K562 (cell line): Measurements from ENCODE around the gene MTTP. TPM values are rescaled to one million over a fixed set of nuclear protein-coding genes. Genes with fewer than 3 reads are reported as not detected.

Source experiments
- ATAC-seq: fragments of 200-7000 bp; cut with Tn5 transposase; 3 replicates; pipeline ENCODE4 v1.9.1; 2020; ENCODE audit warnings: moderate library complexity
- BruUV-seq: library from RNA; stranded (reverse); fragments of 400-500 nt; replicated peaks from 2 replicates; lab custom pipeline; 2021; lab: Mats Ljungman, UMichigan
- CTCF ChIA-PET: fragments of 300-600 bp; formaldehyde crosslinking; extraction: SDS; loops from one replicate; lab custom pipeline; 2021; ENCODE audit warnings: low intra/inter-chr PET ratio; lab: Yijun Ruan, JAX
- POLR2A ChIA-PET: fragments of 300-600, 350-650 bp; sonication (Branson Sonifier 250); formaldehyde crosslinking; extraction: SDS; loops from one replicate; lab custom pipeline; 2021; ENCODE audit warnings: antibody characterized with exemption, inconsistent platforms; lab: Yijun Ruan, JAX
- DNase-seq, 4 experiments: peaks; one replicate each; pipeline versions ENCODE4 v3.0.0 to v3.0.0-alpha.2; 2011 to 2018; ENCODE audit warnings: low spot score in 3 of 4, mixed read lengths in 3 of 4; ENCODE audit errors: extremely low read depth in 1 of 4
- FAIRE-seq: peaks from 2 replicates; lab custom pipeline; 2011; peaks lifted over from hg19 to GRCh38; lab: Jason Lieb, UNC
- H2AFZ ChIP-seq: 2 replicates; pipeline ENCODE4 v1.6.0; 2011; ENCODE audit warnings: low read depth, low read length, control low read depth, inconsistent platforms
- H3K27ac ChIP-seq: fragments of 200-600 bp; 3 replicates; pipeline ENCODE4 v1.8.0; 2011; ENCODE audit warnings: low read depth, mild to moderate bottlenecking, control low read depth, inconsistent platforms, low read length, moderate library complexity, mixed read lengths; ENCODE audit errors: extremely low read depth
- H3K27me3 ChIP-seq, 2 experiments: fragments of 300-600 bp in 1 of 2; 2 replicates in 1 of 2; 3 replicates in 1 of 2; pipeline versions ENCODE4 v1.6.0 to v1.8.0; 2011; ENCODE audit warnings: inconsistent platforms in 2 of 2, low read length in 2 of 2, mild to moderate bottlenecking in 1 of 2, mixed read lengths in 1 of 2, moderate library complexity in 1 of 2; ENCODE audit not compliant: control insufficient read depth in 2 of 2, insufficient read depth in 2 of 2
- H3K36me3 ChIP-seq: fragments of 300-600 bp; 3 replicates; pipeline ENCODE4 v1.8.0; 2011; ENCODE audit warnings: mild to moderate bottlenecking, low read length, inconsistent platforms; ENCODE audit not compliant: control insufficient read depth, insufficient read depth
- H3K4me1 ChIP-seq, 2 experiments: fragments of 200-600 bp in 1 of 2; replicated peaks in 1 of 2; 2 replicates in 1 of 2; 3 replicates in 1 of 2; pipeline versions ENCODE4 v1.5.1 to v1.8.0; 2011; ENCODE audit warnings: inconsistent platforms in 2 of 2, low read length in 2 of 2, mild to moderate bottlenecking in 1 of 2, mixed read lengths in 1 of 2, moderate library complexity in 1 of 2; ENCODE audit not compliant: control insufficient read depth in 2 of 2, insufficient read depth in 2 of 2
- H3K4me2 ChIP-seq: 2 replicates; pipeline ENCODE4 v1.6.1; 2011; ENCODE audit warnings: low read length, control low read depth, inconsistent platforms, mixed read lengths; ENCODE audit not compliant: insufficient read depth
- H3K4me3 ChIP-seq: fragments of 200-600 bp; sonication (generic), shearing (Covaris generic); 2 replicates; pipeline ENCODE4 v1.5.1; 2016; ENCODE audit warnings: control low read depth, inconsistent platforms
- H3K79me2 ChIP-seq: fragments of 200-600 bp; 3 replicates; pipeline ENCODE4 v1.8.0; 2011; ENCODE audit warnings: low read length, inconsistent platforms; ENCODE audit not compliant: control insufficient read depth, insufficient read depth
- H3K9ac ChIP-seq, 2 experiments: 2 replicates each; pipeline versions ENCODE4 v1.6.0 to v1.6.1; 2011; ENCODE audit warnings: low read depth in 2 of 2, low read length in 2 of 2, control low read depth in 1 of 2, inconsistent platforms in 1 of 2, mild to moderate bottlenecking in 1 of 2, mixed read lengths in 1 of 2; ENCODE audit not compliant: insufficient read depth in 1 of 2
- H3K9me1 ChIP-seq: one replicate; pipeline ENCODE4 v1.6.0; 2011; ENCODE audit warnings: inconsistent platforms, mild to moderate bottlenecking, low read length, moderate library complexity; ENCODE audit not compliant: control insufficient read depth, insufficient read depth
- H3K9me3 ChIP-seq: replicated peaks from 2 replicates; pipeline ENCODE4 v1.5.1; 2011; ENCODE audit warnings: low read depth, low read length, inconsistent platforms; ENCODE audit not compliant: control insufficient read depth, insufficient read depth
- H4K20me1 ChIP-seq: replicated peaks from 2 replicates; pipeline ENCODE4 v1.6.1; 2011; ENCODE audit warnings: low read length, inconsistent platforms, mixed read lengths; ENCODE audit not compliant: control insufficient read depth, insufficient read depth
- FOXJ3 ChIP-seq: sonication (generic); formaldehyde crosslinking; IDR thresholded peaks from 2 replicates; pipeline ENCODE4 v1.4.0; 2020; ENCODE audit warnings: mild to moderate bottlenecking, missing genetic modification reagents
- HDGF ChIP-seq: fragments of 450-650 bp; IDR thresholded peaks from 2 replicates; pipeline ENCODE4 v1.6.1; 2016
- LARP7 ChIP-seq: fragments of 450-650 bp; IDR thresholded peaks from 2 replicates; pipeline ENCODE4 v1.6.1; 2016
- MXI1 ChIP-seq: IDR thresholded peaks from 2 replicates; pipeline ENCODE4 v1.6.1; 2011; ENCODE audit warnings: low read depth, mild to moderate bottlenecking, improper control_type of control experiment, low read length
- PATZ1 ChIP-seq: fragments of 250-450 bp; sonication (Bioruptor Pico); IDR thresholded peaks from 2 replicates; pipeline ENCODE4 v1.5.0; 2020; ENCODE audit warnings: mild to moderate bottlenecking, borderline replicate concordance
- ZNF134 ChIP-seq: fragments of 250-450 bp; sonication (Bioruptor Pico); conservative IDR thresholded peaks from 2 replicates; pipeline ENCODE4 v1.4.0; 2020
- ZNF140 ChIP-seq: fragments of 250-450 bp; sonication (Bioruptor Pico); IDR thresholded peaks from 2 replicates; pipeline ENCODE4 v1.8.0; 2021; ENCODE audit warnings: moderate library complexity, mild to moderate bottlenecking, inconsistent platforms
- ZNF717 ChIP-seq: fragments of 250-450 bp; sonication (Bioruptor Pico); IDR thresholded peaks from 2 replicates; pipeline ENCODE4 v1.5.0; 2021
- WGBS: fragments of 100-300 bp; shearing (Covaris generic); methylation state at CpG from one replicate; pipeline ENCODE4 v1.1.6; 2016; ENCODE audit warnings: low coverage, mixed read lengths; ENCODE audit not compliant: insufficient coverage; ENCODE audit errors: missing lambda C conversion rate; 5-methylcytosine and 5-hydroxymethylcytosine counted together
- in situ Hi-C: fragments of 300-500 bp; cut with MboI; formaldehyde crosslinking; loops from 4 replicates; pipeline ENCODE4 v1.15.0; 2018; ENCODE audit warnings: inconsistent platforms, mixed read lengths
- intact Hi-C: fragments of 100-400 bp; cut with micrococcal nuclease; formaldehyde crosslinking; loops from 2 replicates; pipeline ENCODE4 v1.14.2; 2022
- polyA plus RNA-seq, 8 experiments: library from polyadenylated mRNA; depleted of rRNA in 4 of 8; stranded (reverse) in 5 of 8; unstranded in 3 of 8; fragments of >200 nt; fragmentation: Nextera tagmentation in 2 of 8; fragmentation: Illumina TruSeq in 1 of 8; extraction: Ambion mirVana in 2 of 8; extraction: Trizol in 1 of 8; gene quantifications; 2 replicates each; pipeline versions ENCODE4 v1.2.1 to v1.2.3, GENCODE V29; 2011 to 2014; ENCODE audit warnings: inconsistent platforms in 1 of 8, missing spikeins in 1 of 8
- total RNA-seq, 7 experiments: library from RNA; depleted of rRNA in 6 of 7; stranded (reverse); fragments of >200 nt in 6 of 7; fragmentation: Illumina TruSeq in 2 of 7; extraction: Trizol in 2 of 7; gene quantifications; 2 replicates each; pipeline versions ENCODE4 v1.2.1 to v1.2.3, GENCODE V29; 2011 to 2021; ENCODE audit warnings: low replicate concordance in 1 of 7
- TF ChIP-seq, protein P1 (sequence below): fragments of 250-450 bp; sonication (Bioruptor Pico); IDR thresholded peaks from 2 replicates; pipeline ENCODE4 v1.8.0; 2022; ENCODE audit warnings: inconsistent platforms

Gene MTTP
- total and polyA plus RNA-seq, 9 of the 15 experiments (the other 6 are each of a cell fraction or from before 2014, with no cell fraction given): 0.01 to 0.29 (median 0.04) TPM; not detected in 2

GRCh38 chr4:99625369-99625768 is 50.7 kb downstream of the MTTP start:
- Histone ChIP-seq H3K4me3 (no peak overlapping the region), H3K9me3 (no peaks in the 10 kb centered on the region), H3K9me1 (no peaks in the 10 kb centered on the region), H3K4me1 (no peaks in the 10 kb centered on the region), H3K79me2 (no peaks in the 10 kb centered on the region), H3K36me3 (no peaks in the 10 kb centered on the region), H3K4me2 (no peak overlapping the region), H3K9ac (no peak overlapping the region), H3K27me3 (peaks cover 4 to 6% of the 10 kb centered on the region in 2 experiments; a peak in 2 of 5 replicates), H2AFZ (no peak overlapping the region), H4K20me1 (no peaks in the 10 kb centered on the region), H3K27ac (no peak overlapping the region)
- in situ Hi-C loops: no loop called here
- DNase-seq (no peak), FAIRE-seq (no peak), ATAC-seq (no peak)
- TF ChIP-seq FOXJ3 (CRISPR knock-in tag): no peak
- no peak for TF ChIP-seq MXI1
- no peak for TF ChIP-seq ZNF134 (CRISPR knock-in tag)
- TF ChIP-seq HDGF: no peak
- TF ChIP-seq ZNF140: no peak
- TF ChIP-seq ZNF717 (CRISPR knock-in tag): no peak
- TF ChIP-seq, protein P1, sequence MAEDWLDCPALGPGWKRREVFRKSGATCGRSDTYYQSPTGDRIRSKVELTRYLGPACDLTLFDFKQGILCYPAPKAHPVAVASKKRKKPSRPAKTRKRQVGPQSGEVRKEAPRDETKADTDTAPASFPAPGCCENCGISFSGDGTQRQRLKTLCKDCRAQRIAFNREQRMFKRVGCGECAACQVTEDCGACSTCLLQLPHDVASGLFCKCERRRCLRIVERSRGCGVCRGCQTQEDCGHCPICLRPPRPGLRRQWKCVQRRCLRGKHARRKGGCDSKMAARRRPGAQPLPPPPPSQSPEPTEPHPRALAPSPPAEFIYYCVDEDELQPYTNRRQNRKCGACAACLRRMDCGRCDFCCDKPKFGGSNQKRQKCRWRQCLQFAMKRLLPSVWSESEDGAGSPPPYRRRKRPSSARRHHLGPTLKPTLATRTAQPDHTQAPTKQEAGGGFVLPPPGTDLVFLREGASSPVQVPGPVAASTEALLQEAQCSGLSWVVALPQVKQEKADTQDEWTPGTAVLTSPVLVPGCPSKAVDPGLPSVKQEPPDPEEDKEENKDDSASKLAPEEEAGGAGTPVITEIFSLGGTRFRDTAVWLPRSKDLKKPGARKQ (CRISPR knock-in tag): no peak
- TF ChIP-seq PATZ1 (CRISPR knock-in tag): no peak
- no peak for TF ChIP-seq LARP7
- BruUV-seq: no TSS peak
- intact Hi-C loops: no loop called here
- ChIA-PET POLR2A (no interaction called here), CTCF (no interaction called here)
- 2% methylated on average over 5 of the region's 5 CpGs for WGBS
